Activated CD4-positive, alpha-beta T cell treated with anti-CD3 and anti-CD28 coated beads for 48 hours (primary cell): ENCODE results near the gene LMBR1L.
"Not testable (repeated sequence)": the region's sequence is repeated elsewhere in the genome, so short reads cannot be mapped to it uniquely, and the experiment has no call there.

Experiments
- DNase-seq: peaks from one replicate; pipeline ENCODE4 v3.0.0-alpha.2; 2020

The LMBR1L gene

GRCh38 chr12:49110464-49111155, at the start of gene LMBR1L:
LMBR1L (minus strand) TSS chr12:49110847; CDS start chr12:49110555, 292 bp downstream.
- peak; percentile 97 for DNase-seq

- no peak for DNase-seq
Observed at GRCh38 chr12:49160399-49160798, 49.8 kb upstream of the LMBR1L start.

GRCh38 chr12:49154221-49154620, 43.6 kb upstream of the LMBR1L start:
- no peak for DNase-seq

GRCh38 chr12:49147384-49147783, 36.7 kb upstream of the LMBR1L start:
- DNase-seq, result no peak

GRCh38 chr12:49146406-49146805, 35.8 kb upstream of the LMBR1L start:
- DNase-seq, result no peak

- DNase-seq, result no peak
Observed at GRCh38 chr12:49144384-49144783, 33.7 kb upstream of the LMBR1L start.

- DNase-seq, result no peak
Observed at GRCh38 chr12:49138999-49139398, 28.4 kb upstream of the LMBR1L start.

GRCh38 chr12:49138587-49138986, 27.9 kb upstream of the LMBR1L start:
- no peak for DNase-seq

GRCh38 chr12:49137476-49137875, 26.8 kb upstream of the LMBR1L start:
- no peak for DNase-seq

GRCh38 chr12:49136997-49137396, 26.4 kb upstream of the LMBR1L start:
- DNase-seq, result not testable (repeated sequence)

- no peak for DNase-seq
Observed at GRCh38 chr12:49133590-49133989, 22.9 kb upstream of the LMBR1L start.

- no peak for DNase-seq
Observed at GRCh38 chr12:49133014-49133413, 22.4 kb upstream of the LMBR1L start.

GRCh38 chr12:49131894-49132461, 21.3 kb upstream of the LMBR1L start:
- DNase-seq, result no peak

GRCh38 chr12:49131051-49131893, 20.6 kb upstream of the LMBR1L start, which contains the start of gene TUBA1B:
TUBA1B (minus strand) TSS chr12:49131395; CDS start chr12:49131300, 95 bp downstream.
- DNase-seq, result peak; percentile 93

GRCh38 chr12:49130151-49131050, 19.8 kb upstream of the LMBR1L start:
- peak; percentile 96 for DNase-seq

GRCh38 chr12:49129332-49130150, 18.9 kb upstream of the LMBR1L start:
- peak; percentile 27 for DNase-seq

- not testable (repeated sequence) for DNase-seq
Observed at GRCh38 chr12:49127971-49128370, 17.3 kb upstream of the LMBR1L start.

- peak; percentile 28 for DNase-seq
Observed at GRCh38 chr12:49126852-49127763, 16.5 kb upstream of the LMBR1L start.

- no peak for DNase-seq
Observed at GRCh38 chr12:49121047-49121696, 10.5 kb upstream of the LMBR1L start.

- no peak for DNase-seq
Observed at GRCh38 chr12:49111206-49111605, 559 bp upstream of the LMBR1L start.
